H1 (cell line): ENCODE measurements around the gene IKZF1. TPM values are rescaled to one million over a fixed set of nuclear protein-coding genes. Genes with fewer than 3 reads are reported as not detected.

Experiments used
- CTCF ChIA-PET: fragments of 300-600 bp; sonication (Branson Sonifier 250); formaldehyde crosslinking; loops from one replicate; lab custom pipeline; 2021; ENCODE audit not compliant: partially characterized antibody; lab: Charles Lee
- POLR2A ChIA-PET: fragments of 300-600 bp; sonication (Branson Sonifier 250); formaldehyde crosslinking; loops from one replicate; lab custom pipeline; 2021; ENCODE audit warnings: inconsistent platforms; ENCODE audit not compliant: partially characterized antibody; lab: Charles Lee
- DNase-seq, 2 experiments: peaks; one replicate each; pipeline versions ENCODE4 v3.0.0 to v3.0.0-alpha.2; 2010 to 2022; ENCODE audit warnings: low spot score in 2 of 2, low read depth in 1 of 2, mixed read lengths in 1 of 2
- FAIRE-seq: peaks from 2 replicates; lab custom pipeline; 2011; peaks lifted over from hg19 to GRCh38; lab: Jason Lieb, UNC
- H2AFZ ChIP-seq: 2 replicates; pipeline ENCODE4 v1.8.1; 2012; ENCODE audit warnings: low read length, inconsistent platforms
- H2AK5ac ChIP-seq: 2 replicates; pipeline ENCODE4 v1.6.1; 2013; ENCODE audit warnings: low read depth, low read length
- H2BK120ac ChIP-seq: replicated peaks from 2 replicates; pipeline ENCODE3; 2013; ENCODE audit warnings: low read depth, low read length, inconsistent platforms
- H2BK12ac ChIP-seq: 2 replicates; pipeline ENCODE4 v1.6.1; 2013; ENCODE audit warnings: low read depth, low read length
- H2BK15ac ChIP-seq: 2 replicates; pipeline ENCODE4 v1.6.1; 2013; ENCODE audit warnings: low read length
- H2BK20ac ChIP-seq: 2 replicates; pipeline ENCODE4 v1.6.1; 2013; ENCODE audit warnings: low read length
- H2BK5ac ChIP-seq: 2 replicates; pipeline ENCODE4 v1.6.1; 2013; ENCODE audit warnings: low read depth, low read length
- H3K14ac ChIP-seq: 2 replicates; pipeline ENCODE4 v1.6.1; 2013; ENCODE audit warnings: inconsistent platforms; ENCODE audit not compliant: insufficient read length
- H3K18ac ChIP-seq: 2 replicates; pipeline ENCODE4 v1.6.1; 2013; ENCODE audit warnings: low read length; ENCODE audit errors: extremely low read depth
- H3K23ac ChIP-seq: 2 replicates; pipeline ENCODE4 v1.6.1; 2013; ENCODE audit warnings: inconsistent platforms; ENCODE audit not compliant: insufficient read length
- H3K23me2 ChIP-seq: 2 replicates; pipeline ENCODE4 v1.6.1; 2013; ENCODE audit warnings: low read depth, low read length
- H3K27ac ChIP-seq: 2 replicates; pipeline ENCODE4 v1.6.1; 2011; ENCODE audit warnings: low read depth, low read length, inconsistent platforms
- H3K27me3 ChIP-seq, 4 experiments: replicated peaks in 1 of 4; 1 replicate in 1 of 4; 2 replicates in 3 of 4; pipeline versions ENCODE4 v1.6.1 to v1.8.1; 2011 to 2013; ENCODE audit warnings: low read length in 3 of 4, mild to moderate bottlenecking in 3 of 4, inconsistent platforms in 2 of 4, mixed read lengths in 2 of 4, moderate library complexity in 1 of 4; ENCODE audit not compliant: control insufficient read depth in 3 of 4, insufficient read depth in 3 of 4; ENCODE audit errors: extremely low read depth in 1 of 4
- H3K36me3 ChIP-seq, 4 experiments: 2 replicates each; pipeline versions ENCODE4 v1.6.1 to v1.8.1; 2011 to 2013; ENCODE audit warnings: mild to moderate bottlenecking in 4 of 4, low read length in 3 of 4, moderate library complexity in 2 of 4, control low read depth in 1 of 4, inconsistent platforms in 1 of 4; ENCODE audit not compliant: insufficient read depth in 4 of 4, control insufficient read depth in 2 of 4
- H3K4ac ChIP-seq: replicated peaks from 2 replicates; pipeline ENCODE3; 2013; ENCODE audit warnings: low read length, low read depth, mixed read lengths, inconsistent platforms; ENCODE audit not compliant: insufficient read length
- H3K4me1 ChIP-seq, 4 experiments: replicated peaks in 1 of 4; 1 replicate in 1 of 4; 2 replicates in 3 of 4; pipeline versions ENCODE4 v1.6.1 to v1.8.1; 2011 to 2013; ENCODE audit warnings: low read length in 3 of 4, inconsistent platforms in 2 of 4, mixed read lengths in 1 of 4; ENCODE audit not compliant: insufficient read depth in 4 of 4, control insufficient read depth in 3 of 4
- H3K4me2 ChIP-seq, 2 experiments: 2 replicates each; pipeline versions ENCODE4 v1.6.1 to v1.8.1; 2011 to 2013; ENCODE audit warnings: low read depth in 2 of 2, low read length in 2 of 2, control low read depth in 1 of 2, inconsistent platforms in 1 of 2, mild to moderate bottlenecking in 1 of 2; ENCODE audit not compliant: insufficient read depth in 1 of 2
- H3K4me3 ChIP-seq, 4 experiments: fragments of 200-600, 300-600 bp in 1 of 4; sonication (generic), shearing (Covaris generic), sonication (Bioruptor Twin) in 1 of 4; 2 replicates each; pipeline versions ENCODE4 v1.5.1 to v1.8.1; 2011 to 2016; ENCODE audit warnings: low read length in 4 of 4, low read depth in 3 of 4, control low read depth in 2 of 4, inconsistent platforms in 2 of 4, mild to moderate bottlenecking in 2 of 4, mixed read lengths in 1 of 4, moderate library complexity in 1 of 4; ENCODE audit not compliant: insufficient read depth in 2 of 4; ENCODE audit errors: extremely low read depth in 1 of 4
- H3K56ac ChIP-seq: replicated peaks from 2 replicates; pipeline ENCODE3; 2013; ENCODE audit warnings: low read depth, mild to moderate bottlenecking, mixed read lengths, low read length, inconsistent platforms; ENCODE audit not compliant: insufficient read length
- H3K79me1 ChIP-seq: 2 replicates; pipeline ENCODE4 v1.6.1; 2013; ENCODE audit warnings: low read depth, low read length, control low read depth
- H3K79me2 ChIP-seq, 2 experiments: 2 replicates each; pipeline versions ENCODE4 v1.6.1 to v1.8.1; 2012 to 2013; ENCODE audit warnings: low read length in 2 of 2, mild to moderate bottlenecking in 2 of 2, inconsistent platforms in 1 of 2; ENCODE audit not compliant: insufficient read depth in 2 of 2, control insufficient read depth in 1 of 2
- H3K9ac ChIP-seq, 4 experiments: replicated peaks in 1 of 4; 1 replicate in 1 of 4; 2 replicates in 3 of 4; pipeline versions ENCODE4 v1.6.1 to v1.8.1; 2011 to 2013; ENCODE audit warnings: low read depth in 3 of 4, low read length in 3 of 4, control low read depth in 2 of 4, mild to moderate bottlenecking in 2 of 4, moderate library complexity in 2 of 4, inconsistent platforms in 1 of 4; ENCODE audit errors: extremely low read depth in 1 of 4
- H3K9me3 ChIP-seq, 2 experiments: 2 replicates each; pipeline versions ENCODE4 v1.6.1 to v1.8.1; 2012 to 2013; ENCODE audit warnings: mild to moderate bottlenecking in 2 of 2, moderate library complexity in 2 of 2, control low read depth in 1 of 2, inconsistent platforms in 1 of 2, low read depth in 1 of 2, low read length in 1 of 2, mixed read lengths in 1 of 2; ENCODE audit not compliant: insufficient read depth in 2 of 2
- H4K20me1 ChIP-seq, 2 experiments: replicated peaks in 1 of 2; 2 replicates each; pipeline versions ENCODE3 to v1.8.1; 2011 to 2013; ENCODE audit warnings: inconsistent platforms in 2 of 2, low read length in 2 of 2, mild to moderate bottlenecking in 1 of 2; ENCODE audit not compliant: insufficient read depth in 2 of 2, control insufficient read depth in 1 of 2
- H4K5ac ChIP-seq: 2 replicates; pipeline ENCODE4 v1.6.1; 2013; ENCODE audit warnings: low read length, low read depth, mixed read lengths, inconsistent platforms; ENCODE audit not compliant: insufficient read length
- H4K8ac ChIP-seq: 2 replicates; pipeline ENCODE4 v1.8.0; 2013; ENCODE audit warnings: mild to moderate bottlenecking, moderate library complexity, low read length, inconsistent platforms; ENCODE audit not compliant: insufficient read depth; ENCODE audit errors: extremely low read depth
- H4K91ac ChIP-seq: replicated peaks from 2 replicates; pipeline ENCODE3; 2013; ENCODE audit warnings: low read length, mixed read lengths, inconsistent platforms; ENCODE audit not compliant: insufficient read length
- POLR2A ChIP-seq, 2 experiments: IDR thresholded peaks; 1 replicate in 1 of 2; 2 replicates in 1 of 2; pipeline ENCODE4 v1.6.1; 2011; ENCODE audit warnings: low read depth in 2 of 2, low read length in 2 of 2, mild to moderate bottlenecking in 2 of 2; ENCODE audit errors: control extremely low read depth in 1 of 2
- RXRA ChIP-seq: IDR thresholded peaks from 2 replicates; pipeline ENCODE4 v1.6.1; 2011; ENCODE audit warnings: low read depth, mild to moderate bottlenecking, low read length, moderate library complexity; ENCODE audit not compliant: insufficient read depth
- SIN3A ChIP-seq, 2 experiments: IDR thresholded peaks in 1 of 2; conservative IDR thresholded peaks in 1 of 2; 2 replicates each; pipeline ENCODE4 v1.6.1; 2011 to 2012; ENCODE audit warnings: low read length in 2 of 2, improper control_type of control experiment in 1 of 2, low read depth in 1 of 2, mild to moderate bottlenecking in 1 of 2
- TEAD4 ChIP-seq: IDR thresholded peaks from 2 replicates; pipeline ENCODE4 v1.6.1; 2012; ENCODE audit warnings: low read depth, low read length, inconsistent platforms, mixed read lengths
- WGBS, 2 experiments: shearing (Covaris generic) in 1 of 2; methylation state at CpG; one replicate each; pipeline versions ENCODE4 v1.1.6 to v1.1.7; 2013 to 2015; ENCODE audit warnings: low lambda C conversion rate in 2 of 2, mixed read lengths in 2 of 2, inconsistent platforms in 1 of 2, low coverage in 1 of 2, missing lambda C conversion rate in 1 of 2; ENCODE audit not compliant: insufficient replicate concordance in 2 of 2, insufficient coverage in 1 of 2, insufficient read length in 1 of 2; ENCODE audit errors: extremely low coverage in 1 of 2, missing lambda C conversion rate in 1 of 2; 5-methylcytosine and 5-hydroxymethylcytosine counted together
- polyA plus RNA-seq, 7 experiments: library from polyadenylated mRNA; depleted of rRNA in 3 of 7; stranded (reverse) in 5 of 7; unstranded in 2 of 7; fragments of >200 nt in 5 of 7; fragments of 200-250 nt in 2 of 7; gene quantifications; 1 replicate in 5 of 7; 2 replicates in 1 of 7; 4 replicates in 1 of 7; pipeline versions ENCODE4 v1.2.1 to v1.2.3, GENCODE V29; 2011 to 2013; ENCODE audit warnings: missing spikeins in 2 of 7, mixed read lengths in 2 of 7
- total RNA-seq: library from RNA; stranded (reverse); fragmentation: NEBNext Ultra II Directional; extraction: Animal tissue kit (Norgen Biotek cat#: 25700); gene quantifications from 2 replicates; pipeline ENCODE4 v1.2.1, GENCODE V29; 2021

The IKZF1 gene
- total and polyA plus RNA-seq, 2 of the 8 experiments (the other 6 are each of a cell fraction or from before 2014, with no cell fraction given), result 0.74 to 1.5 TPM

GRCh38 chr7:50266635-50267386 lies 37.7 kb upstream of the IKZF1 start:
- Histone ChIP-seq H3K4me1 (peaks cover 0 to 5% (median 0%) of the 10 kb centered on the region in 4 experiments; a peak in 2 of 7 replicates), H3K56ac (no peak overlapping the region), H3K9ac (no peak overlapping the region), H3K4ac (no peak overlapping the region), H2BK12ac (no peak overlapping the region), H3K4me2 (no peak overlapping the region), H4K8ac (no peak overlapping the region), H3K14ac (no peak overlapping the region), H4K5ac (no peak overlapping the region), H2BK5ac (no peak overlapping the region), H3K23ac (no peak overlapping the region), H2BK20ac (no peak overlapping the region), H3K79me2 (no peaks in the 10 kb centered on the region), H4K20me1 (no peaks in the 10 kb centered on the region), H3K18ac (no peak overlapping the region), H2BK120ac (no peak overlapping the region), H3K27ac (no peak overlapping the region), H3K4me3 (no peak overlapping the region), H3K79me1 (no peaks in the 10 kb centered on the region), H2AK5ac (no peak overlapping the region), H2AFZ (peak overlapping the region; percentile 95), H3K23me2 (peaks cover 2% of the 10 kb centered on the region; the same call in 1 of the 2 replicates), H3K36me3 (no peaks in the 10 kb centered on the region), H3K27me3 (no peaks in the 10 kb centered on the region), H3K9me3 (no peaks in the 10 kb centered on the region), H4K91ac (no peak overlapping the region), H2BK15ac (no peak overlapping the region)
- 68% methylated on average over 10 of the region's 11 CpGs; no CpG with 5 or more reads in 1 of the 2 experiments for WGBS, 2 experiments
- ChIA-PET CTCF (interaction anchor here (0.6 to 1.2 kb wide), 4 partner anchors 13 to 1161 kb away, joined by 3 to 5 read pairs (median 4); no protein-coding TSS in a partner anchor), POLR2A (interaction anchor here (0.6 kb wide), 1 partner anchor 626 kb away, joined by 4 read pairs; no protein-coding TSS in a partner anchor)
- no peak for FAIRE-seq
- TF ChIP-seq TEAD4 (no peak), POLR2A (IDR thresholded peaks at IDR 0.05; ENCODE audit: control extremely low read depth in 1 of 2, low read depth in 2 of 2, low read length in 2 of 2) (no peak), SIN3A (conservative IDR thresholded peaks at IDR 0.05 in 1 of 2, IDR thresholded peaks at IDR 0.05 in 1 of 2; ENCODE audit: low read depth in 1 of 2, low read length in 2 of 2) (no peak), RXRA (no peak)
- DNase-seq, result no peak
